ENCODE data around the gene GJD3.

Gene GJD3

DNA sequence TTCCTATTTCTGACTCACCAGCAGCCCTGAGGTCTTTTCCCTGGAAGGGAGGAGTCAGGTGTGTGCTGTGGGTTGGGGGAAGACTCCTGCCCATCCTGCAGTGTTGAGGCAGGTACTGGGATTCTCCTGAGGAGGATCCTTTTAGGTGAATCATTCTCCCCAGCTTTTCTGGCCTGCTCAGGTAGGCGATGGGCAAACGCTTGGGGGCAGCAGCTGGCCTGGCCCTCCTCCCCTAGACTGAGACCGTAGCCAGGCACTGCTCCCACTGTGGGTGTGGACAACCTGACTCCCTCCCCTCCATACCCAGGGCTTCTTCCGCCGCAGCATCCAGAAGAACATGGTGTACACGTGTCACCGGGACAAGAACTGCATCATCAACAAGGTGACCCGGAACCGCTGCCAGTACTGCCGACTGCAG lies 15.1 kb downstream of the GJD3 start:
- TF ChIP-seq, protein P1, sequence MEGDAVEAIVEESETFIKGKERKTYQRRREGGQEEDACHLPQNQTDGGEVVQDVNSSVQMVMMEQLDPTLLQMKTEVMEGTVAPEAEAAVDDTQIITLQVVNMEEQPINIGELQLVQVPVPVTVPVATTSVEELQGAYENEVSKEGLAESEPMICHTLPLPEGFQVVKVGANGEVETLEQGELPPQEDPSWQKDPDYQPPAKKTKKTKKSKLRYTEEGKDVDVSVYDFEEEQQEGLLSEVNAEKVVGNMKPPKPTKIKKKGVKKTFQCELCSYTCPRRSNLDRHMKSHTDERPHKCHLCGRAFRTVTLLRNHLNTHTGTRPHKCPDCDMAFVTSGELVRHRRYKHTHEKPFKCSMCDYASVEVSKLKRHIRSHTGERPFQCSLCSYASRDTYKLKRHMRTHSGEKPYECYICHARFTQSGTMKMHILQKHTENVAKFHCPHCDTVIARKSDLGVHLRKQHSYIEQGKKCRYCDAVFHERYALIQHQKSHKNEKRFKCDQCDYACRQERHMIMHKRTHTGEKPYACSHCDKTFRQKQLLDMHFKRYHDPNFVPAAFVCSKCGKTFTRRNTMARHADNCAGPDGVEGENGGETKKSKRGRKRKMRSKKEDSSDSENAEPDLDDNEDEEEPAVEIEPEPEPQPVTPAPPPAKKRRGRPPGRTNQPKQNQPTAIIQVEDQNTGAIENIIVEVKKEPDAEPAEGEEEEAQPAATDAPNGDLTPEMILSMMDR (IDR thresholded peaks at IDR 0.05; ENCODE audit: low read depth, low read length): no peak
- DNase-seq (ENCODE audit: extremely low read depth, low read depth): no peak

DNA sequence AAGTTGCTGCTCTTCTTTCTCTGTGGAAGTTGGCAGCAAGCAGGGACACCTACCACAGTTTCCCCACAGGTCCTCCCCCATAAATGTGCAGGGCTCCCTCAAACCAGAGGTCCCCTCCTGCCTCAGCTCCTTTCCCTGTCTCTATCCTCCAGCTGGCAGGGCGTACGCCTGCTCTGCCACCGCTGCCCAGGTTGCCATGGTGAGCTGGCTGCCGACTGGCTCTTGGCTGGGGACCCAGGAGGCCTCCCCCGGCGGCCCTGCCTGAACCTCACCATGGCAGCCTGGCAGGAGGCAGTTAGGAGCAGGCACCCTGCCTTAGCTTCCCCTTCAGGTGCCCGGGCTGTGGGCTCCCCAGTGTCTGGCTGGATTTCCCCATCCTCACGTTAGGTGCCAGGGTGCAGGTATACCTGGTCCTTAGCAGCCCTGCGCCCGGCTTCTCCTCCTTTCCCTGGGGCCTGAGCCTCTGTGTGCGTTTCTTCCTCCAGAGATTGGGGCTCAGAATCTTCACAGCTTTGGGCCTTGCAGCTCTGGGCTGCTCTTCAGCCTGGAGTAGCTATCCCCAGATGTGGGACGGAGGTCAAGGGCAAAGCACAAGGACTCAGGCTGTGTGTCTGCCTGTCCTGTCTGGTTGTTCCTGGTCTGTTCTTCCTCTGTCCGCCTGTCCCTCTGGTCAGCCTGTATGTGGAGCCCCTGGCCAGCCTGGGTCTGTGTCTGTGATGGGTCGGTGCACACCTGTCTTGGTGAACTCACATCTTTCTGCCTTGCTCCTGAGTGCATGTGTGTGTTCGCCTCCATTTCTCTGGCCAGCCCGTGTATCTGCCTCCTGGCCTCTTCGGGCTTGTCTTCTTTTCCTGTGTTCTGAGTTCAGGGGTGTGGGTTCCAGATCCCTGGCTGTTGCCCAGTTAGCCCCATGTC lies 15.7 kb downstream of the GJD3 start:
- no peak for DNase-seq (ENCODE audit: extremely low read depth, low read depth)
- TF ChIP-seq, protein P1 (IDR thresholded peaks at IDR 0.05; ENCODE audit: low read depth, low read length): no peak

DNA sequence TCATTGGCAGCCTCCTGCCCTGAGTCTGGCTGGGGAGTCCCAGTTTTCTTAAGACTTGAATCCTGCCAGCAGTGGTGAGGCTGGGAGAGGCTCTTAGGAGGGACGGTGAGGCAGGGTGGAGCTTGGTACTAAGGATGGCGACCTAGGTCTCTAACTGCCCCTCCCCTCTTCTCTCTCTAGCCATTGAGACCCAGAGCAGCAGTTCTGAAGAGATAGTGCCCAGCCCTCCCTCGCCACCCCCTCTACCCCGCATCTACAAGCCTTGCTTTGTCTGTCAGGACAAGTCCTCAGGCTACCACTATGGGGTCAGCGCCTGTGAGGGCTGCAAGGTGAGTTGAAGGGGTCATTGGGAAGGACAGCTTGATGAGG lies 16.4 kb downstream of the GJD3 start:
- DNase-seq (ENCODE audit: extremely low read depth, low read depth): no peak
- TF ChIP-seq, protein P1 (IDR thresholded peaks at IDR 0.05; ENCODE audit: low read depth, low read length): no peak

DNA sequence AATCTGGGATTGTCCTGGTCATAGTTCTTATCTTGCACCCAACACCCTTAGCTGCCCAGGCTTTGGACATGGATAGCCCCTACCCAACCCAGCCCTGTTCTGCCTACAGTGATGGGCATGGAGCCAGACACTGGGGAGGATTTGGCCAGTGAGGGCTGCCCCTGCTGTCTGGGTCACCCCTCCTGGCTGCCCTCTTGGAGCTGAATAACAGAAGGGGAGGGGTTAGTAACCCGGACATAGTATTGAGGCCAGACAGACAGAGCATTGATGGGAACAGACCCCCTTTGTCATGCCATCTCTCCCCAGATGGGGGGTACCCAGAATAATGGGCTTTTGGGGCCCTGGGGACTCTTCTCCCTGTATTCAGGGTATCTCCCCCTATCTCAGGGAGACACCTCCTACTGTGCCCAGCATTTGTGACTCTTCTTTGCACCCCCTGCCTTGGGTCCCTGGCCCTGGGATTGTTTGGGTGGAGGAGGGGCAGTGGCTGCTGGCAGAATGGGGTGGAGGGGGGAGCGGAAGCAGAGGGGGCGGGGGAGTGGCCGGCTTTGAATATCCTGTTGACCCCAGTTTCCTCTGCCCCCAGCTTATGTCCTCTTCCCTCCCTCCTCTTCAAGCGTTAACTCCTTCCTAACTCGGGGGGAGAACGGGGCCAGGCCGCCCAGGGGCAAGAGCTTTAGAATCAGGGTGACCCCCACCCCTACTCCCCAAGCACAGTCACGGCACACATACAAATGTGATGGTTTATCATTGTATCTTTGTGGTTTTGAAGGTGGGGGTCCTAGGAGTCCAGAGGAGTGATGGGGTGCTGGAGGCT lies 17.0 kb downstream of the GJD3 start:
- DNase-seq (ENCODE audit: extremely low read depth, low read depth): no peak
- TF ChIP-seq, protein P1 (IDR thresholded peaks at IDR 0.05; ENCODE audit: low read depth, low read length): no peak

DNA sequence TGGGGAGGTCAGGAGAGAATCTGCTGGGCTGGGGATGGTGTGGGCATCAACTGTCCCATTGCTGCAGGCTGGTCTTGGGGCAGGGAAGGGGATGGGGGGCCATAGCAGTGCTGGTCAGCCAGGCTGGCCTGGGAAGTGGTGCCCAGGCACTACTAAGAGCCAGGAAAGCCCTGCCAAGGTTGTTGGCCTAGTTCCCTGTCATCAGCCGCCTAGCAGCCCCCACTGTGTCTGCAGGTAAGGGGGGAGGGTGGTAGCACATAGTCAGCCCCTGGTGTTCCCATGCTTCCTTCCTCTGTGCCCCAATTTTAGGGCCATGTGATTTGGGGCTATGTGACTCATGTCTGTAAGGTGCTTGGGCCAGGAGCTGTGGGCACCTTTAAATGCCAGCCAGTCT lies 17.8 kb downstream of the GJD3 start:
- TF ChIP-seq, protein P1 (IDR thresholded peaks at IDR 0.05; ENCODE audit: low read depth, low read length): no peak

DNA sequence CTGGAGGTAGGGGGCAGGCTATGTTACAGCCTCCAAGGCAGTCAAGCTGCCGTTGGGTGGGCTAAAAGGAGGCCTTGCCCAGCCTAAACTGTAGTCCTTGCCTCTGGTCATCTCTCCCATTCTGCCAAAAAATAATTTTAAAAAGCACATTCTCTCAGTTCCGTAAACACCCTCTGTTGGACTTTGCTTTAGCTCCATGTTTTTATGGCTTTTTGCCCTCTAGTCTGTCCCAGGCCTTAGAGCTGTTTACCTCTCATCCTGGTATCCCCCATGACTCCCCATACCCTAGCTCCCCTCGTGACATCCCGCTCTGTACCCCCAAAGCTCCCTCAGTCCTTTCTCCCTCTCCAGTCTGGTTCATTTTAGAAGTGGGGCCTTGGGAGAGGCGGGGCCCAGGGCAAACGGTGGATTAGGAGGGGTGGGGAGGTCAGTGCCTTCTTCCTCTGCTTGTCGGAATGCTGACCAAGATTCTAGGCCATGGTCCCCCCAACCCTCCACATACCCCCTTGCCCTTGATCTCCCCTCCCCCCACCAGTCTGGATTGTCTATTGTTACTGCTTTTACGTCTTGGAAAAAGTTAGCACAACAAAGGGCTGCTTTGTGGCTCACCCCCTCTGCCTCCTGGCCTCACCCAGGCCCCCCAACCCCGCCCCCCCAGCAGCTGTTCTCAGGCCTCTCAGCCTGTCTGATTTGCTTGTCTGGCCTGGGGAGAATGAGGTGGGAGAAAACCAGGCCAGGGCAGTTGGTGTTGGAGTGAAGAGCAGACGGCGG lies 18.4 kb downstream of the GJD3 start:
- TF ChIP-seq, protein P1 (IDR thresholded peaks at IDR 0.05; ENCODE audit: low read depth, low read length): no peak
- no peak for DNase-seq (ENCODE audit: extremely low read depth, low read depth)

More for the DNA sequence above, 17.8 kb downstream of the GJD3 start:
- DNase-seq (ENCODE audit: extremely low read depth, low read depth): no peak
